Ramos (cell line): ENCODE data around the gene RAB1B.
"Not testable (repeated sequence)": the region's sequence is repeated elsewhere in the genome, so short reads cannot be mapped to it uniquely, and the experiment has no call there.

ENCODE experiments used
- in situ Hi-C: fragments of 300-500 bp; cut with MboI; formaldehyde crosslinking; loops from one replicate; pipeline ENCODE4 v1.14.3; 2022; ENCODE audit warnings: low sequenced_read_pairs; ENCODE audit not compliant: unreplicated experiment

Gene RAB1B

DNA sequence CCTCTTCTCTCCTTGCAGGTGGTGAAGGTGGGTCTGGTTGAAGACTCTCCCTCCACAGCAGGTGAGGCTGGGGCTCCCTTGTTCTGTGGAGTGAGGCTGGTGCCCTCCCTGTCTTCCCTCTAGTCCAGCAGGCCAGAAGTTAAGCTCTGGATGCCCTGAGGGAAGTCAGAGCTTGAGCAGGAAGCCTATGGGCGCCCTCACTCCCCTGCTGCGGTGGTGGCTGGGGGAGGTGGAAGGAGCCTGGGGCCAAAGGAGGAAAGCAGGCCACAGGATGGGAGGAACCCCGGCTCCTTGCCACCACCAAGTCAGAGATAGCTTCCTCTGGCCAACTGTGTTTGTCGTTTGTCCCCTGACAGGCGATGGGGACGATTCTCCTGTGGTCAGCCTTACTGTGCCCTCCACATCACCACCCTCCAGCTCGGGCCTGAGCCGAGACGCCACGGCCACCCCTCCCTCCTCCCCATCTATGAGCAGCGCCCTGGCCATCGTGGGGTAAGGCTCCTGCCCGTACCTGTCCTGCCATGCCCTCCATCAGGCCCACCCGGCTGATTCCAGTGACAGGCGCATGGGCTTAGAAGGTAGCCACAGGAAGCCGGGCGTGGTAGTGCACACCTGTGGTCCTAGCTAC lies 29.5 kb upstream of the RAB1B start:
- in situ Hi-C loops = no loop called here

DNA sequence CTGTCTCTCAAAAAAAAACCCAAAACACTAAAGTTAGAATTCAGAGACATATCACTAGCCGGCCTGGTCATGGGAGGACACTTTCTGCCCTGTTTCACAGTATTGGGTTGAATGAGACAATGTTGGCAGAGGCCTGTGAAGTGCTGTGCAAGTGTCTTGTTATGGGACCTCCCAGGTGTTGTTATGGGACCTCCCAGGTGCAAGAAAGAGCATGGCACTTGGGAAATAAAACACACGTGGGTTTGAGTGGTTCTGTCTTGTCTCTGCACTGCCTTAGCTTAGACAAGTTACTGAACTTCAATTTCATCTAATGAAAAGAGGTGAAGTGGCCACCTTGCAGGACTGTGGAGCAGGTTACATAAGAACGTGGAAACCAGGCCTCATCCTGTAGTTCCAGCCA lies 28.9 kb upstream of the RAB1B start:
- in situ Hi-C loops = no loop called here

DNA sequence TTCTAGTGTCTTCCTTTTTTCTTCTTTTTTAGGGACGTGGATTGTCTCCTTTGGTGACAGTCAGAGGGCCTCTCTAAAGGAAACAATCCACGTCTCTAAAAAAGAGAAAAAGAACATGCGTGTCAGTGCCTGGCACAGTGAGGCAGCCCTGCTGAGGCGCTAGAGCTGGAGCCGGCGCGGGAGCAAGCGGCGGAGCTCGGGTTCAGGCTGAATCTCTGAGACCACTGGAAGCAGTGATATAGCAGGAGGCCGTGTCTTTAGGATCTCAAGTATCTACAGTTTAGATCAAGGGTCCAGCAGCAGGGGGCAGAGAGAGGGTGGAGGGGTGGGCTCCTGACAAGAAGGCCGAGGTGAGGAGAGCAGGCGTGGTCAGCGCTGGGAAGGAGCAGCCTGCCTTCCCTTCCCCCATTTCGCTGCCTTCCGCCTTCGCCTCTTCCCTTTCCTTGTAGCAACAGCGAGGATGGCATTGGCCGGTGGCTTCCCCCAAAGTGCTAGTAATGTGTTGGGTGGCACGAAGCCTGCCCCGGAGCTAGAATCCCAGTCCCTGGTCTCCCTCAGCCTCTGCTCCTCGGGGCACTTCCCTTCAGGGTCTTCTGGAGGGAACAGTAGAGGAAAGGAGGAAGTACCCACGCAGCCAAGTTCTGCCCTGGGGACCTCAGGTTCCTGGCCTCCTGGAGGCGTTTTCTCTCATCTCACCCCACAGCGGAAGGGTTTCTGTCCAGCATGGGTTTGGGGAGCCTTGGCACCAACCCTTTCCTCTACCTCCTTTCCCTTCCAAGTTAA lies 28.2 kb upstream of the RAB1B start:
- in situ Hi-C loops = no loop called here

DNA sequence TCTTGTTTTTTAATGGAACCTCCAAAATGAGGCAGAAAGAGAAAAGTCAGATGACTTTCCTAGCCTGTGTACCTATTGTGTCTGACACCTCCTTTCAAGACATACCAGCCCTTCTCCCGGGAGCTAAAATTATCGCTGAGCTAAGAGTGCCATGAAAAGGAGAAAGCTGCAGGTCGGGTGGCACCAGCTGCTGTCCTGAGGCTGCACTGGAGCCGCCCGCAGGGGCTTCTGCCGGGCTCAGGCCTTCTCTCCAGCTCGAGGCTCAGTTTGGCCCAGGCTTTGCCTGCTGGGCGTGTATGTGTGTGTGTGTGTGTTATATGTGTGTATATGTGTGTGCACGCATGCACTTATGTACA lies 27.7 kb upstream of the RAB1B start:
- in situ Hi-C loops = no loop called here

DNA sequence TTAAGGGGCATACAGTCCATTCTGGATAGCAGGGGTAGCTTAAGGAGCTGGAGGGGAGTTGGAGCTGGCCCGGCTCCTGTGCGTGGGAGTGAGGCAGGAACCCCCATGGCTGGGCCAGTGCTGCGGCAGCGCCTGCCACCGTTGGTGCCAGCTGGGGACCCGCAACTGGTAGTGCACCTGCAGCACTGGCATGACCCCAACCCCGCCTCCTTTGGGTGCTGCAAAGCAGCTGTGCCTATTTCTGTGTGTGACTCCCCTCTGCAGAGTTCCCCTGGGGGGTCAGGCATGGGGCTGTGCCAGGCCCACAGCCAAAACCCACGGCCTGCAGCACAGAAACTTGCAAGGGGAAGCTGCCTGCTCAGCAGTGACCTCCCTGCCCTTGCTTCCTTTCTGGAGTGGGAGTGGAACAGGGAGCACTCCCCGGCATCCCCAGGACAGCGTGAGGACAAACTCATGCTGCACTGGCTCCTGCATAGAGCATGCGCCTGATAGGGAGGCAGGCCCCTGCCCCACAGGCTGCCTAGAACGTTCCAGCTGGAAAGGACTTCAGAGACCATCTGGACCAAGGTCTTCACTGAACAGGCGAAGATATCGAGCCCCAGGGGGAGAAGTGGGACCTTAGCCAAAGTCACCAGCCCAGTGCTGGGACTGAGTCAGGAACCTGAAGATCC lies 26.2 kb upstream of the RAB1B start:
- in situ Hi-C loops = no loop called here

DNA sequence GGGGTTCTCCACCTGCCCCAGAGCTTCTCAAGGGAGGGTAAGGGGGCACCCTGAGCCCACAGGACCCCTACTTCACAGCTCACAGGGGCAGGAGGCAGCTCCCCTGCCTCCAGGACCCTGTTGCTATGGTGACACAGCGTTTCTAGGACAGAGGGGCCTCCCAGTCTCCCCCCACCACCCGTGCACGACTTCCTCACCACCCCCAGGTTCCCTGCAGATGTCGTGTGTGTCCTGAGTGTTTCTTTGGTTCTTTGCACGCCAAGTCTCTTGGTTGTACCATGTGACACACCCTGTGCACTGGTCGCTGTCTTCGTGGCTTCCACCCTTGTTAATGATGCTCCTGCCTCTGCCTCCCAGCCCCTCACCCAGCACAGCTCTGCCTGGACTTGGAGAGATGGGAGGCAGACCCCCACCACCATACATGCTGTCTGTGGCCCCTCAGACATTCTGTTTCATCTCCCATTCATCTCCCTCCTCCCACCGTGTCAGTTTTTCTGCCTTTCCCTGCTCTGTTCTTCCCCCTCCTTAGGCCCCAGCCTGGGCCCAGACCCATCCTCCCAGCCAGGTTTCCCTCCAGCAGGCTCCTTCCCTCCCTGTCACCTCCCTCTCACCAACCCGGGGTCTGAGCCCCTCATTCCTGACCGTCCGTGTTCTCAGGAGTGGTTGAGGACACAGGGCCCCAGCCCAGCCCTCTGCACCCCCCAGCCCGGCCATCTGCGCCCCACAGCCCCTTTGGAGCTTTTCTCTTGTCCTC lies 24.5 kb upstream of the RAB1B start:
- in situ Hi-C loops = no loop called here

DNA sequence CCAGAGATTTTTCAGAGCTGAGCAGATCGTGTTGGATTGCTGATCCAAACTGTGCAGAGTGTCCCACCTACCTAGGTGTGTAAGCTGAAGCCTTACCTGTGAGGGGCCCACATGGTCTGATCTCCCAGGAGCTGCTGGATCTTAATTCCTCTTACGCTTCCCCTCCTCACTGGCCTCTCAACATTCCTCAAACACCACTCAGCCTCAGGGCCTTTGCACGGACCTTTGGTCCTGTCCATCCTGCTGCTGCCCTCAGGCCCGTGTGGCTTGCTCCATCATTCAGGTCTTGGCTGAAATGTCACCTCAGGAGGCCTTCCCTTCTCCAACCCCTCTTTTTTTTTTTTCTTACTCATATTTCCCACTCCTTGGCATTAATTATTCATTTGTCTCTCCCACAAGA lies 21.1 kb upstream of the RAB1B start:
- in situ Hi-C loops = no loop called here

DNA sequence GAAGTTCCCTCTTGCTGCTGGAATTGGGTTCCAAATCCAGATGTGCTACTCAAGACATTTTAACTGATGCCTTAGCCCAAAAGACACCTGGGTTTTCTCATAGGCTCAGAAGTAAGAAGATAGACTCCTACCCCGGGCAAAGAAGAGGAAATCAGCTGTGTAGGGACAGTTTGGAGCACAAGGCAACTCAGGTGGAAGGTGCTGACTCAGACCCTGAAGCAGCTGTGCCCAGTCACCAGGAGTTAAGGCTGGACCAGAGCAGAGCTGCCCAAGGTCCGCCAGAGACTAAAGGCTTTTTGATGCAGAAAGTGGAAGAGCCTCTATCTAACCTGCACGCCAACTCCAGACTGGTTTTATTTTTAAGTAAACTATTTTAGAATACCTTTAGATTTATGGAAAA lies 20.6 kb upstream of the RAB1B start:
- in situ Hi-C loops = no loop called here

DNA sequence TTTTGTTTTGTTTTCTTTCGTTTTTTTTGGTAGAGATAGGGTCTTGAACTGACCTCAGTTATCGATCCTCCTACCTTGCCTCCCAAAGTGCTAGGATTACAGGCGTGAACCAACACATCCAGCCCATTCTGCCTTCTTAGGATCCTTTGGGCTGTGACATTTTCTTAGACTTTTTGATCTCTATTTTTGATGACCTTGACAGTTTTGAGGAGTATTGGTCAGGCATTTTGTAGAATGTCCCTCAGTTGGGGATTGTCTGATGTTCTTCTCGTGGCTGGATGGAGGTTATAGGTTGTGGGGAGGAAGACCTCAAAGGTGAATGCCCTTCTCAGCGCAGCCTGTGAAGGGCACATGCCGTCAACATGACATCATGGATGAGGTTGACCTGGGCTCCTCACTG lies 19.5 kb upstream of the RAB1B start:
- in situ Hi-C loops = no loop called here

DNA sequence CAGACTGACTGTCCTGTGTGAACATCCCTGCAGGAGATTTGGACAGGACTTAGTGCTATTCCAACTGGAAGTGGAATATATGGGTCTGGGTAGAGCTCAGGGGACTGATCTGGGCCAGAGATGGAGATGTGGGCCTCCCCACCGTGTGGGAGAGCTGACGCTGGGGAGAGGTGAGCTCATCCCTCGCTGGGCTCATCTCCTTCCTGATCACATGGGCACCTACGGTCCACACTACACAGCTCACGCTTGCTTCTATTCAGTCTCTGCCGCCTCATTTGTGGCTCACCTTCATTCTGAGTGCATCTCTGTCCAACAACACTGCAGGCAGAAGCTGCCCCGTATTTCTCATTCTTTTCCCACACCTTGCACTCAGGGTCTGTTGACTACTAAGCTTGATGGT lies 16.6 kb upstream of the RAB1B start:
- in situ Hi-C loops = no loop called here

DNA sequence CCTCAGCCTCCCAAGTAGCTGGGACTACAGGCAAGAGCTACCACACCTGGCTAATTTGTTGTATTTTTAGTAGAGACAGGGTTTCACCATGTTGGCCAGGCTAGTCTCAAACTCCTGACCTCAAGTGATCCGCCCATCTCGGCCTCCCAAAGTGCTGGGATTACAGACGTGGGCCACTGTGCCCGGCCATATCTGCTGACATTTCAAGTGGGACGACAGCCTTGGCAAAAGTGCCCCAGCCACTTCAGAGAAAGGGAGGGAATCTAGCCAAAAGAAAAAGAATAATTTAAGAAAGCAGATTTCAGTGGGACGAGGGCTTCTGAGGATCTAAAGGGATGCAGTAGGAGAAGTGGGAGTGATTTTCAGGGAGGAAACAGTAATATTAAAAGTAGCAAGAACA lies 15.4 kb upstream of the RAB1B start:
- in situ Hi-C loops = not testable (repeated sequence)

DNA sequence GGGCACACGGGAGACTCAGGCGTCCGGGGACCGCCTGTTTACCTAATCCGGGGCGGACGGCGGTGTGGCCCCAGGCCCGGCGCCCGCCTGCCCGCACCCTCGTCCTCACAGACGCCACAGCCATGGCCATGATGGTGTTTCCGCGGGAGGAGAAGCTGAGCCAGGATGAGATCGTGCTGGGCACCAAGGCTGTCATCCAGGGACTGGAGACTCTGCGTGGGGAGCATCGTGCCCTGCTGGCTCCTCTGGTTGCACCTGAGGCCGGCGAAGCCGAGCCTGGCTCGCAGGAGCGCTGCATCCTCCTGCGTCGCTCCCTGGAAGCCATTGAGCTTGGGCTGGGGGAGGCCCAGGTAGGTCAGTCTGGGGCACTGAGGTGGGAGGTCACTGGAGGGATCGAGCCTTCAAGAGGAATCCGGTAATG lies 10.0 kb upstream of the RAB1B start:
- in situ Hi-C loops = no loop called here

DNA sequence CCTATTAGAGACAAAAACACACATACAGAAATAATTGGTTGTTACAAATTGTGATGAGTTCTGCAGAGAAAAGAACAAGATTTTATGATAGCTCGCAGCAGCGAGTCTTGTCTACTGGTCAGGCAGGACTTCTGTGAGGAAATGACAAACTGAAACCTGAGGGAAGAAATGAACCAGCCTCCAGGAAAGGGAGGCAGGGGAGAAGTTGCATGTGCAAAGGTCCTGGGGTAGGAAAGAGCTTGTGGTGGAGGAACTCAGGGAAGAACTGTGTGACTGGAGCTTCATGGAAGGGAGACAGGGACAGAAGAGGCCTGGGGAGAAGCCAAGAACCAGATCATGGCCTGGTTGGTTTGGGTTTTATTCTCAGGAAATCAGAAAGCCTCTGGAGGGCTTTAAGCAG lies 9.2 kb upstream of the RAB1B start:
- in situ Hi-C loops = no loop called here

DNA sequence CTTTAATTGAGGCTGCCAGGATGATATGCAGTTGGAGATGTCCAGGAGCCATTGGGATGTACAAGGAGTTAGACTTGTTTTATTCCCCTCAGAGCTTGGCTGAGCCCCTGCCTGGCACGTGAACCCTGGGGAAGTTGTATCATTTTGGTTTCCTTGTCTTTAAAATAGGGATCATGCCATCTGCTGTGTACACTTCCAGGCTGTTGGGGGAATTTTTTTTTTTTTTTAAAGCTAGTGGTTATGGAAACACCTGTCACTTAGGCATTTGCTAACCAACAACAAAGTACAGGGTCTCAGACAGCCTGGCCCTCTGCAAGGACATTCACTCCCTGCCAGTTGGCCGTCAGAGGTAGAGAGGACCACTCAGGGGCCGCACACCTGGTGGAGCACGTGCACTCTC lies 8.5 kb upstream of the RAB1B start:
- in situ Hi-C loops = no loop called here

DNA sequence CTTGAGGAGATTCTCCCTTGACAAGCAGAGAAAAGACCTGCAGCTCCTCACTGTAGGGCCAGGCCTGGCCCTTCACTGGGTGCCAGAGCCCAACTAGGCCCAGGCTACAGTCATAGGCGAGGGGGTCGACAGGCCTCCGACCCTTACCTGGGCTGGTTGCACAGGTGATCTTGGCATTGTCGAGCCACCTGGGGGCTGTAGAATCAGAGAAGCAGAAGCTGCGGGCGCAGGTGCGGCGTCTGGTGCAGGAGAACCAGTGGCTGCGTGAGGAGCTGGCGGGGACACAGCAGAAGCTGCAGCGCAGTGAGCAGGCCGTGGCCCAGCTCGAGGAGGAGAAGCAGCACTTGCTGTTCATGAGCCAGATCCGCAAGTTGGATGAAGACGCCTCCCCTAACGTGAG lies 6.9 kb upstream of the RAB1B start:
- in situ Hi-C loops = no loop called here

DNA sequence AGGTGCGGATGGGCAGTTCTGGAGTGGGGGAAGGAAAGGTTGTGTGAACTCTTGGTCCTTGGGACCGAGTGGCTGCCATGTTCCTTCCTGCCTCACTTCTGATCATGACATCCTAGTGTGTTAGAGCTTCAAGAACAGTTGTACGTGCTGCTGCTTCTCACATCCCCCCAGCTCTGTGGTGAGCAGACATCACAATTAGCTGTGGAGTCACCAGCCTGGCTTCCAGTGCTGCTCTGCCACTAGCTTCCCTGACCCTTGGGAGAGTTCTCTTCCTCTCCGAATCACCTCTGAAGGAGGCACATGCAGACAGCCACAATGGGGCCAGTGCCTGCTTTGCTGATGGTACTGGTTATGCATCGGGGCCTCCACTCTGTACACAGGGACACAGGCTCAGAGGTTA lies 6.2 kb upstream of the RAB1B start:
- in situ Hi-C loops = no loop called here

DNA sequence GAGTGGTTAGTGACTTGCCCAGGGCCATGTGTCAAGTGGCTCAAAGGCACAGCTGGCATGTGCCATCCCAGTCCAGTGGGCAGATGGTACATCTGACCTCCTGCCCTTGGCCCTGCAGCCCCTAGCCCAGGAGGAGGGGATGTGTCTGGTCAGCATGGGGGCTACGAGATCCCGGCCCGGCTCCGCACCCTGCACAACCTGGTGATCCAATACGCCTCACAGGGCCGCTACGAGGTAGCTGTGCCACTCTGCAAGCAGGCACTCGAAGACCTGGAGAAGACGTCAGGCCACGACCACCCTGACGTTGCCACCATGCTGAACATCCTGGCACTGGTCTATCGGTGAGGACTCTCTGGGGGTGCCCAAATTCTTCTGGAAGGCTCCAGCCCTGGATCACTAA lies 5.7 kb upstream of the RAB1B start:
- in situ Hi-C loops = no loop called here

DNA sequence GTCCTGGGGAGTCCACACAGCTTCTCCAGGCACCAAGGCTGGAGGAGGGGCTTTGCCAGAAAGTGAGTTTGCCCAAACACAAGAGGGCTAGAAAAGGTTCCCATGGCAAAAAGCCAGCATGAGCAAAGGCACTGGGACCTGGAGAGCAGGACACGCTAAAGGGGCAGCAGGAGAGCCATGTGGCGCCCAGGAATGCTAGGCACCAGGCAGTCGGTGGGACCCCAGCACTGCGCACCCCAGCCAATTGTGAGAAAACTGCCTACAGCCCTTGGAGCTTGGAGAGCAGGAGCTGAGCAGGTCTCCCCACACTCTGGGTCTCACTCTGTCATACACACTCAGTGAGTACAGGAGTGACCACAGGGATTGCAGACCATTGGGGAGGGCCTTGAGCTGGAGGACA lies 5.2 kb upstream of the RAB1B start:
- in situ Hi-C loops = no loop called here

DNA sequence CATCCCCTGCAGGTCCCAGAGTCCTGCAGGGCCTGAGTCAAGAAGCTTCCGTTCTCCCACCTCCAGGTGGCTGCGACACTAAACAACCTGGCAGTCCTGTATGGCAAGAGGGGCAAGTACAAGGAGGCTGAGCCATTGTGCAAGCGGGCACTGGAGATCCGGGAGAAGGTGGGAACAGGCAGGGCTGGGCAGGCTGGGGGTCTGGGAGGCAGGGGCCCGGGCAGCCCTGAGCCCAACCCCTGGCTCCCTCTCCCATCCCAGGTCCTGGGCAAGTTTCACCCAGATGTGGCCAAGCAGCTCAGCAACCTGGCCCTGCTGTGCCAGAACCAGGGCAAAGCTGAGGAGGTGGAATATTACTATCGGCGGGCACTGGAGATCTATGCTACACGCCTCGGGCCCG lies 4.7 kb upstream of the RAB1B start:
- in situ Hi-C loops = no loop called here

DNA sequence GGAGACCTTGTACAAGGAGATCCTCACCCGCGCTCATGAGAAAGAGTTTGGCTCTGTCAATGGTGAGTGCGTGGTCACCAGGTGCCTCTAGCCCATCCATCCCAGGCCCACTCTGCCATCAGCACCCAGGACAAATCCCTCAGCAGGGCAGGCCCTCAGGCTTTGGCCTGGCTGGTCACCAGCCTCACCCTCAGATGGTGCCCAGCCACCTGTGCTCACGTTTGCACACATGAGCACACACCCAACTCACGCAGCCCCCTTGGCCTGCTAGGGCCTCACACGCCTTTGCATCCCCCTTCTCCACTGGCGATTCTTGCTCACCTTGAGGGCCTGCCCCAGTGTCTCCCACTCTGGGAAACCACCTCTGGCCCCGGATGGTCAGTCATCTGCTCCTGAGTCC lies 4.1 kb upstream of the RAB1B start:
- in situ Hi-C loops = no loop called here

DNA sequence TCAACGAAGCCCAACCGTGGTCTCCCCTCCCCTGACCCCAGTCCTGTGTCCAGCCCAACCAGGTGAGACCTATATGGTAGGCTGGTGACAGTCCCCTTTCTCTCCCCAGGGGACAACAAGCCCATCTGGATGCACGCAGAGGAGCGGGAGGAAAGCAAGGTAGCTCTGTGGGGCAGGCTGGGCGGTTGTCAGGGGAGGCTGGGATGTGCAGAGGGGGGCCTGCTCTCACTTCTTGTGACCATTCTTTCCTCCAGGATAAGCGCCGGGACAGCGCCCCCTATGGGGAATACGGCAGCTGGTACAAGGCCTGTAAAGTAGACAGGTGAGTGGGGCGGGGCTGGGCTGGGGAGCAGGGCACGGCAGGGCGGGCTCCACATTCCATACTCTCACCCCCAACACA lies 3.5 kb upstream of the RAB1B start:
- in situ Hi-C loops = no loop called here
